Cerebellar nuclear complex (tissue), 1 donor: ENCODE data around the gene EXOSC3.
"Not testable (repeated sequence)": the region's sequence is repeated elsewhere in the genome, so short reads cannot be mapped to it uniquely, and the experiment has no call there.

Source experiments
- DNase-seq, 2 experiments: peaks; one replicate each; lab custom pipeline; 2025; lab: John Stamatoyannopoulos, UW

EXOSC3 gene

DNA sequence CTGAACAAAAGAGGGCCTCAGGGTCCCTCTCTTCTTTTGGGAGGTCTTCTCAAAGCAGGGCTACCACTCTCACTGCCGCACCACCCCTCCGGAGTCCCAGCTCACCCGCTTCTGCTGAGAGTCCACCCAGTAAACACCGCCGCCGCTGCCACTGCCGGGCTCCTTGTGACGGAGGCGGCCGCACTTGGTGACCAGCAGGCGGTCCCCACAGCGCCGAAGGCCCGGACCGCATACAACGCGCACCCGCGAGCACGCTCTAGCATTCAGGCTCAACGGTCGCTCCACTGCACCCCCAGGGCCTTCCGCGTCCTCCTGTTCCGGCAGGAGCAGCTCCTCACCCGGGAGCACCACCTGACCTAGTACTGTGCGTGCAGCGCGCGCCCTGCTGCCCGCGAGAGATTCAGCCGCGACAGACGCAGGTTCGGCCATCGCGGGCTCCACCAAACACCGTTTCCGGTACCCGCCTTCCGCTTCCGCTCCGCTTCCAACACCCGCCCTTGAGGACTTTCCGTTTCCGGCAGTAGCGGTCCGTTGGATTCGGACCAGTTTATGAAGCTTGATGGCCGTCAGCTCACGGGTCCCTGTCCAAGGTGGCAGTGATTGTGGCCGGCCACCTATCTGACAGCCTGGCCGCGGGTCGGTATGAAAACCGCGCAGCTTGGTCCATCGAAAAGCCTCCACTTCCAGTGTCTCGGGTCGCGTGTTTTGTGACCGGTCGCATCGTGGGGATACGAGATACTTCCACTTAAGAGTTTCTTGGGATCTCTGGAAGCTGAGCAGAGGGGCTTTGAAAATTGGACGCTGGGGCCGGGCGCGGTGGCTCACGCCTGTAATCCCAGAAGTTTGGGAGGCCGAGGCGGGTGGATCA, at the start of gene EXOSC3:
TSS of gene EXOSC3 (minus strand) at position 449 of the 868 bp plus-strand sequence. CDS start at position 429, 20 bp downstream.
- DNase-seq = peak in 1 of 2 experiments; percentile 81

DNA sequence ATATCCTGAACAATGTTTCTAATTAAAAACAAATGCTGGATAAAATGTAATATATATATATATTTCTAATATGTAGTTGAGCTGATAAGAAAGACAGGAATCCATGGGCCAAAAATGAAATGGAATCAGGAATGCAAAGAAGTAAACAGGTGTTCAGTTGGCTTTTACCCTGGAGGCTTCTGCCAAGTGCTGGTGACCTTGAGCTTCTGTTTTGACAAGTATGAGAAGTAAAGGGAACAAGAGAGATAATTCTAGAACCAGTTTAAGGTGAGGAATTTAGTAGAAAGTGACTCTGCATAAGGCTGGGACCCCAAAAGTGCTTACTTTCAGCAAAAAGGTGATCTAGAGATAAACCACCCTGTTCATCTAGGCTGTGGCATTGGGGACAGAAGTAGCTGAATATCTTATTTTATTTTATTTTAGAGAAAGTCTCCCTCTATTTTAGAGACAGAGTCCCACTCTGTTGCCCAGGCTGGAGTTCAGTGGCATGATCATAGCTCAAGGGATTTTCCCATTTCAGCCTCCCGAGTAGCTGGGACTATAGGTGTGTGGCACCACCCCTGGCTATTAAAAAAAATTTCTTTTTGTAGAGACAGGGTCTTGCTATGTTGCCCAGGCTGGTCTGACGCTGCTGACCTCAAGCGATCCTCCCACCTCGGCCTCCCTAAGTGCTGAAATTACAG, 42.8 kb upstream of the EXOSC3 start:
- DNase-seq = no peak

DNA sequence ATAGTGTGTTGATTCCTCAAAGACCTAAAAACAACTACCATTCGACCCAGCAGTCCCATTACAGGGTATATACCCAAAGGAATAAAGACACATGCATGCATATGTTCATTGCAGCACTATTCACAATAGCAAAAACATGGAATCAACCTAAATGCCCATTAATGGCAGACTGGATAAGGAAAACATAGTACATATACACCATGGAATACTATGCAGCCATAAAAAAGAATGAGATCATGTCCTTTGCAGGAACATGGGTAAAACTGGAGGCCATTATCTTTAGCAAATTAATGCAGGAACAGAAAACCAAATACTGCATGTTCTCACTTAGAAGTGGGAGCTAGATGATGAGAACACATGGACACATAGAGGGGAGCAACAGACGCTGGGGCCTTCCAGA, 40.3 kb upstream of the EXOSC3 start:
- not testable (repeated sequence) for DNase-seq

DNA sequence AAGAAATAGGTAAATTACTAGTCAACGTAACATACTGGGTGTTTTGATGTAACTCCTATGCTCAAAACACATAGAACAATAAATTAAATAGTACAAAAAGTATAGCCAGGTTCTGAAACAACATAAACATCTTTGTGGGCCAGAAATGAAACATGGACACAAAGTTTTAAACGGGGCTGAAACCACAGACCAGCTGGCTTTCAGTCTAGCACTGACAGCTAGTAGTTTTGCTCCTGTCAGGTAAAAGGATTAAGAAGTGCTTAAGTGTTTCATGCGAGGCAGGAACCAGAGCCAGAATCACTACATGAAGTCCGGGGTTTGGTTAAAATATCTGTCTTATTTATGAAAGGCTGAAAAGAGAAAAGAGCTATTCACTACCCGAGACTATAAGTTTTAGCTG, 35.3 kb upstream of the EXOSC3 start:
- no peak for DNase-seq

- DNase-seq = no peak
These were observed 34.0 kb upstream of the EXOSC3 start for GRCh38 chr9:37818849-37819248.

- DNase-seq = no peak
These were observed 28.0 kb upstream of the EXOSC3 start for GRCh38 chr9:37812773-37813379.

DNA sequence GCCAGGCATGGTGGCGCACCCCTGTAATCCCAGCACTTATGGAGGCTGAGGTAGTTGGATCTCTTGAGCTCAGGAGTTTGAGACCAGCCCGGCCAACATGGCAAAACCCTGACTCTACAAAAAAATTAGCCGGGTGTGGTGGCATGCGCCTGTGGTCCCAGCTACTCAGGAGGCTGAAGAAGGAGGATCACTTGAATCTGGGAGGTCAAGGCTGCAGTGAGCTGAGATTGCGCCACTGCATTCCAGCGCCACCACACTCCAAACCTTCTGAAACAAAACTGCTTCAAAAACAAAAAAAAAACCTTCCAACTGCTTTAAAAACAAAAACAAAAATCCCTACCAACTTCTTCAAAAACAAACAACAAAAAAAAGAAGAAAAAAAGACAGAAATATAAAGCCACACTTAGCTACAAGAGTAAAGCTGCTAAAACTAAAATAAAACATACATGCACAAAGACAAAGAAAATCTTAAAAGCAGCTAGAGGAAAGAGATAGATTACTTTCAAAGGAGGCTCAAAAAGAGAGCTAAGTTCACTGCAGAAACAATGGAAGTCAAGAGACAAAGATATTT, 27.1 kb upstream of the EXOSC3 start:
- DNase-seq = no peak

DNA sequence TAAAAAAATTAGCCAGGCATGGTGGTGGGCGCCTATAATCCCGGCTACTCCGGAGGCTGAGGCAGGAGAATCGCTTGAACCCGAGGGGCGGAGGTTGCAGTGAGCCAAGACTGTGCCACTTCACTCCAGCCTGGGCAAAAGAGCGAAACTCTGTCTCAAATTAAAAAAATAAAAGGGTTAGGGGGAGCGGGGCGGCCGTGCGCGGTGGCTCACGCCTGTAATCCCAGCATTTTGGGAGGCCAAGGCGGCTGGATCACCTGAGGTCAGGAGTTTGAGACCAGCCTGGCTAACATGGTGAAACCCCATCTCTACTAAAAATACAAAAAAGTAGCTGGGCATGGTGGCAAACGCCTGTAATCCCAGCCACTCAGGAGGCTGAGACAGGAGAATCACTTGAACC, 24.8 kb upstream of the EXOSC3 start:
- not testable (repeated sequence) for DNase-seq

- no peak for DNase-seq
These were observed 21.4 kb upstream of the EXOSC3 start for GRCh38 chr9:37806271-37806670.

DNA sequence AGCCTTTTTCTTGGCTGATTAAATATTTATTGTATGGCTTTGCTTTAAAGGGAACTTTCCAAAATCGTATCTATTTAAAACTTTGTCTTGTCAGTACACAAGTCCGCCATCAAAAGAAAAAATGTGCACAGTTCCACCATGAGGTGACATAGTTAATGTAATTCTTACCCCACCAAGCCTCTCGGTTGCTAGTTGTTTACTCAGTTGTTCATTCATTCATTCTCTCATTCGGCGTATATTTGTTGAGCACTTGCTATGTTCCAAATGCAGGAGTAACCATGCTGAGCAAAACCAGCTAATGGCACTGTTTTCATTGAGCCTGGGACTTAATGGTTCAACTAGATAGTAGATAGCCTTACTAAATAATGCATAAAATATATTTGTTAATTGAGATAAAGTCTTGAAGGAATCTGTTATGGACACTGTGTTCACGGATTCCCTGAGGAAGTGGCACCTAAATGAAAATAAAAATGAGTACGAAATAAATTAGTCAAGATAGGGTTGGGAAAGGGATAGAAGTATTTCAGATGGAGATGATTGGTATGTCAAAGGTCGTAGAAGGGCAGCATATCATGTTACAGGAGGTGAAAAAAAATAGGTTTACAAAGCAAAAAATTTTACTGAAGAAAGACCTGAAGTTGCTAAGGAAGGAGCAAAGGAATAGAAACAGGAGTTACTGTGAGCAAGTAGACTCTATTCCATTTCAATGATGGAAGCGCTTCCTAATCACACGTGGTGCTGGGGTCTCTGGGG, 17.3 kb upstream of the EXOSC3 start:
- no peak for DNase-seq

- DNase-seq = no peak
These were observed 16.5 kb upstream of the EXOSC3 start for GRCh38 chr9:37801287-37801850.

GRCh38 chr9:37800631-37801286, 15.9 kb upstream of the EXOSC3 start, which contains the start of gene DCAF10:
DCAF10 (plus strand) TSS chr9:37800797; CDS start chr9:37800867, 70 bp downstream.
- DNase-seq = peak in 1 of 2 experiments; percentile 28

DNA sequence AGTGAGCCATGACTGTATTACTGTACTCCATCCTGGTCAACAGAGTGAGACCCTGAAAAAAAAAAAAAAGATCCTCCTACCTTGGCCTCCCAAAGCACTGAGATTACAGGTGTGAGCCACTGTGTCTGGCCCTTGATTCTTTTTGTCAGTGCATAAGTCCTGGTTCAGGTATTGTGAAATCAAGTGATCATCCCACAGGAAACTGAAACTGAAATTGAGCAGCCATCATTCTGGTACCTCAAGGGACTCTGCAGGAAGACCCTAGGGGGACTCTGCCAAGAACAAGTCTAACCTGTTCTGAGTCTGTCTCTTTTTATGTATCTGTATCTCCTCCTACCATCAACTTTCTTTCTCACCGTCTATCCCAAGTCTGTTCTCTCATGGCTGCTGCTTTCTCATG, 13.8 kb upstream of the EXOSC3 start:
- no peak for DNase-seq

DNA sequence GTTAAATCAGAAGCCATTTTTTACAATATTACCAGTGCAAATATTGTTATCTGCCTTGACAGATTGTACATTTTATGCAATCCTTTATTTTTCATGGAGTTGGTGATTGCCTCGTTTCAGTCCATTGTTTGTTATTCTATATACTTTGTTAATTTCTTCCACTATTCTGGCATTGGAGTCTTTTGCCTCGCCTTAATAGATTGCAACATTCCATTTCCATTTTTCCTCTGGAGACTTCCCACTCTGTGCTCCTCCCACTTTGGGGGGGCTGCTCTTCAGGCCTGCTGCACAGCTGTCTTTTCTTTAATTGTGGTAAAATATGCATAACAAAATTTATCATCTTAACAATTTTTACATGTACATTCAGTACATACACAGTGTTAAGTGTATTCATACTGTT, 11.4 kb upstream of the EXOSC3 start:
- DNase-seq = no peak

GRCh38 chr9:37792122-37792521, 7.3 kb upstream of the EXOSC3 start:
- DNase-seq = no peak

- no peak for DNase-seq
These were observed 5.2 kb upstream of the EXOSC3 start for GRCh38 chr9:37790096-37790495.

DNA sequence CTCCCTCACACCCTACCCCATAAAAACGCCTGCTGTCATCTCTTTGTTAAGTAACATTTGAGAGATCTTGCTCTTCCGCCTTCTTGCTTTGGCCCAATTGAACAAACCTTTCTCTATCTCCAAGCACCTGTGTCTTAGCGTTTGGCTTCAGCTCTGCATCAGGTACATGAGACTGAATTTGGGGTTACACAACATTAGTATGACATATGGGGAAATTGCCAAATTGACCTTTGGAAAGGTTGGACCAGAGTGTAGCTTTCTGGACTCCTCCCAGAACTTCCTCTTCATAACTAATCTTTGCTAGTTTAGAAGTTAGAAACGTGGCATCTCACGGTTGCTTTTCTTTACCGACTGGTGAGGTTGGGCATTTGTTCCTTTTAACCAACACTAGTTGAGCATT, 3.5 kb upstream of the EXOSC3 start:
- no peak for DNase-seq

GRCh38 chr9:37787059-37787458, 2.2 kb upstream of the EXOSC3 start:
- no peak for DNase-seq

DNA sequence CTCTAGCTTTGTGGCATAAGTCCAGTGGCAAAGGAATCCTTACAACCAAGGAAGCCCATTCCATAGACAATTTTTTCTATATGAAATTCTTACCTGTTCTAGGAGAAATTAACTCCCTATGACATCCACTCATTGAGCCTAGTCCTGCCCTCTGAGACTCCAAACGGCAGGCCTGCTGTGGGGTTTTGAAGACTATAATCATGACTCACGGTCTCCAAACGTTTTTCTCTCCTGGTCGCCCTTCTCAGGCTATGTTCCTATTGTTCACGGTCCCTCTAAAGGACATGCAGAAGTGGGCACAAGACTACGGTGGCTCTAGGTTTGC, 611 bp downstream of the EXOSC3 start:
- DNase-seq = no peak

DNA sequence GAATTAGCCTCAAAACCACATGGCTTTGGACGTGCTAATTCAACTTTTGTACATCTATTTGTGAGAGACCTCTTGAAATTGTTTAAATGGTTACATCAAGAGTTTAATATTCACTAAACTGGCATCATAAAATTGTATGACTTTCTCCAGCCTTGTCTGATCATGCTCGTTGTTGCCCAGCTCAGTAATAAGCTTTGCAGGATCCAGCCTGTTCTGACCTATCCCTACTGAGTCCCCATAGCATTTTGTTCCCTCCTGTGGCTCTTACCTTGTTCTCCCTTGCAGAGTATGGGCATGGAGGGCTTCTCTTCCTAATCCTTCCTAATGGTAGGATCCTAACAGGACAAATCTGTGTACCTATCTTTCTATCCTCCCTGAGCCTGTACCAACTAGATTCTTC, 6.3 kb downstream of the EXOSC3 start:
- DNase-seq = no peak

- DNase-seq = no peak
These were observed 8.5 kb downstream of the EXOSC3 start for GRCh38 chr9:37776328-37776727.
